Vagina (tissue), 2 donors: ENCODE measurements around the gene FGG. TPM values are rescaled to one million over a fixed set of nuclear protein-coding genes. Genes with fewer than 3 reads are reported as not detected.

Experiments
- DNase-seq, 2 donors: peaks; one replicate each; pipeline ENCODE4 v3.0.0-alpha.2; 2017; ENCODE audit errors: extremely low spot score in 2 of 2
- H3K27ac ChIP-seq: fragments of 200-600 bp; sonication (generic); one replicate; pipeline ENCODE4 v1.5.1; 2019
- H3K27me3 ChIP-seq: fragments of 200-600 bp; sonication (generic); one replicate; pipeline ENCODE4 v1.5.1; 2019
- H3K36me3 ChIP-seq, 2 donors: fragments of 200-600 bp; sonication (generic); one replicate each; pipeline ENCODE4 v1.5.1; 2017 to 2019
- H3K4me1 ChIP-seq: fragments of 200-600 bp; sonication (generic); one replicate; pipeline ENCODE4 v1.5.1; 2019
- H3K4me3 ChIP-seq, 2 donors: fragments of 200-600 bp; sonication (generic); 1 replicate in 1 of 2; 2 replicates in 1 of 2; pipeline ENCODE4 v1.5.1; 2016 to 2019
- H3K9me3 ChIP-seq: fragments of 200-600 bp; sonication (generic); one replicate; pipeline ENCODE4 v1.5.1; 2019
- CTCF ChIP-seq, 3 experiments: fragments of 450-650 bp in 2 of 3; fragments of 200-600 bp in 1 of 3; sonication (generic) in 1 of 3; IDR thresholded peaks; one replicate each; pipeline ENCODE4 v1.5.1; 2017 to 2019; ENCODE audit warnings: antibody characterized with exemption in 3 of 3, mild to moderate bottlenecking in 2 of 3, moderate library complexity in 2 of 3
- POLR2A ChIP-seq, 2 donors: fragments of 450-650 bp; IDR thresholded peaks; one replicate each; pipeline ENCODE4 v1.6.1; 2017; ENCODE audit warnings: antibody characterized with exemption in 2 of 2, mild to moderate bottlenecking in 2 of 2, moderate library complexity in 2 of 2
- POLR2AphosphoS5 ChIP-seq, 2 donors: sonication (generic); formaldehyde crosslinking; IDR thresholded peaks; one replicate each; pipeline ENCODE4 v1.9.0; 2017; ENCODE audit warnings: antibody characterized with exemption in 2 of 2, mild to moderate bottlenecking in 2 of 2, low read depth in 1 of 2; ENCODE audit not compliant: insufficient read depth in 1 of 2
- intact Hi-C: fragments of 100-400 bp; cut with DNase I; formaldehyde crosslinking; loops from one replicate; pipeline ENCODE4 v1.15.1; 2023
- total RNA-seq: library from RNA; depleted of rRNA; stranded (reverse); fragments of >200 nt; gene quantifications from one replicate; pipeline ENCODE4 v1.2.3, GENCODE V29; 2016

FGG gene
- total RNA-seq, 1 donor from 2014 or later = not detected

- H3K9me3 ChIP-seq = no peaks in the 10 kb centered on the region
- H3K36me3 ChIP-seq = no peaks in the 10 kb centered on the region
- no peak for TF ChIP-seq CTCF (IDR thresholded peaks at IDR 0.05)
- TF ChIP-seq POLR2A (IDR thresholded peaks at IDR 0.05) = no peak
- no peak for TF ChIP-seq POLR2AphosphoS5 (IDR thresholded peaks at IDR 0.05; ENCODE audit: insufficient read depth in 1 of 2, low read depth in 1 of 2)
- no peaks in the 10 kb centered on the region for H3K4me1 ChIP-seq
- no peaks in the 10 kb centered on the region for H3K27me3 ChIP-seq
- no peak overlapping the region for H3K27ac ChIP-seq
- H3K4me3 ChIP-seq = no peak overlapping the region
- intact Hi-C loops = no loop called here
- DNase-seq = no peak
These were observed 3.8 kb downstream of the FGG start for GRCh38 chr4:154608361-154609252.

- Histone ChIP-seq H3K9me3 (no peaks in the 10 kb centered on the region), H3K4me3 (no peak overlapping the region), H3K27me3 (no peaks in the 10 kb centered on the region), H3K36me3 (no peaks in the 10 kb centered on the region), H3K4me1 (no peaks in the 10 kb centered on the region), H3K27ac (no peak overlapping the region)
- intact Hi-C loops = no loop called here
- DNase-seq = no peak
- TF ChIP-seq CTCF (IDR thresholded peaks at IDR 0.05) = no peak
- no peak for TF ChIP-seq POLR2A (IDR thresholded peaks at IDR 0.05)
- TF ChIP-seq POLR2AphosphoS5 (IDR thresholded peaks at IDR 0.05; ENCODE audit: insufficient read depth in 1 of 2, low read depth in 1 of 2) = no peak
These were observed 5.4 kb downstream of the FGG start for GRCh38 chr4:154606728-154607723.

GRCh38 chr4:154604696-154605200 lies 7.7 kb downstream of the FGG start:
- no peak for TF ChIP-seq CTCF (IDR thresholded peaks at IDR 0.05)
- intact Hi-C loops = no loop called here
- H3K27me3 ChIP-seq = no peaks in the 10 kb centered on the region
- no peak for DNase-seq
- no peaks in the 10 kb centered on the region for H3K4me1 ChIP-seq
- H3K9me3 ChIP-seq = no peaks in the 10 kb centered on the region
- no peak overlapping the region for H3K4me3 ChIP-seq
- H3K27ac ChIP-seq = no peak overlapping the region
- no peaks in the 10 kb centered on the region for H3K36me3 ChIP-seq

GRCh38 chr4:154603033-154603943 lies 9.2 kb downstream of the FGG start:
- intact Hi-C loops = no loop called here
- TF ChIP-seq POLR2A (IDR thresholded peaks at IDR 0.05) = no peak
- no peak for TF ChIP-seq POLR2AphosphoS5 (IDR thresholded peaks at IDR 0.05; ENCODE audit: insufficient read depth in 1 of 2, low read depth in 1 of 2)
- TF ChIP-seq CTCF (IDR thresholded peaks at IDR 0.05) = no peak
- Histone ChIP-seq H3K27ac (no peak overlapping the region), H3K4me1 (no peaks in the 10 kb centered on the region), H3K9me3 (no peaks in the 10 kb centered on the region), H3K4me3 (no peak overlapping the region), H3K27me3 (no peaks in the 10 kb centered on the region), H3K36me3 (no peaks in the 10 kb centered on the region)
- no peak for DNase-seq
